ENCODE measurements around the gene MBNL2.

MBNL2 gene

DNA sequence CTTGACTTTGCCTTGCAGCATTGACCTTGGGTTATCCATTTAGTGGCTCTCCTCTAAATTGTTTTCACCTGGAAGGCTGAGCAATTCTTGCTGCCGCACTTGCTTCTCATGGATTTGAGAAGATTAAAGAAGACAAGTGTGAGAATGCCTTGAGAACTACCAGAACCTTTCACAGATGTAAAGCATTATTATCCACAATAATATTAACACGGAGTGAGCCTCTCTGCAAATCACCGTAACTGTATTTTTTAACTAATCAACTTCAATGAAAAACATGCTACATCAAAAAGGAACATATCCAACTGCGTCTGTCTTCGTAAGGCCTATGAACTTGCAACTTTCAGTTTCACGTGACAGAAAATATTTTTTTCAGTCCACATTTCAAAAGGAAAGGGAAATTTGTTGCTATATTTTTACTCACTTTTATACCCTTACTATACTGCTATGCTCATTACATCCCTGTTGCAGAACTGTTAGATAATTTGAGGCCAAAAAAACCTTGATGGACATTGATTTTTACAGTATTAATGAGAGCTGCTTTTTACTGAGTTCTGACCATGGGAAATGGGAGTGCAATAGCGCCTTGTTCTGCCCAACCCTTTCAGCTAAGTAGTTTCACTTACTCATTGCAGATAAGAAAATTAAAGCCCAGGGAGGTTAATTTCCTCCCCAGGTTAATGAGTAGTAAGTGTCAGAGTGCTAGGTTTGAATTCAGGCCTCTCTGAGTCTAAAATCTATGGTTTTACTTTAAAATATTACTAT is 118.0 kb downstream of the MBNL2 start:
- no peaks in the 10 kb centered on the region for H3K9me3 Mint-ChIP-seq
- peak overlapping the region in 1 of 3 experiments; percentile 29 for H3K27ac Mint-ChIP-seq
- H3K4me3 Mint-ChIP-seq, result no peak overlapping the region
- H3K4me1 Mint-ChIP-seq, result peaks cover 6% of the 10 kb centered on the region
- H3K36me3 Mint-ChIP-seq (ENCODE audit: low read depth), result peaks cover 17% of the 10 kb centered on the region
- H3K27me3 Mint-ChIP-seq (ENCODE audit: low read depth), result no peaks in the 10 kb centered on the region
- TF ChIP-seq, protein P1, sequence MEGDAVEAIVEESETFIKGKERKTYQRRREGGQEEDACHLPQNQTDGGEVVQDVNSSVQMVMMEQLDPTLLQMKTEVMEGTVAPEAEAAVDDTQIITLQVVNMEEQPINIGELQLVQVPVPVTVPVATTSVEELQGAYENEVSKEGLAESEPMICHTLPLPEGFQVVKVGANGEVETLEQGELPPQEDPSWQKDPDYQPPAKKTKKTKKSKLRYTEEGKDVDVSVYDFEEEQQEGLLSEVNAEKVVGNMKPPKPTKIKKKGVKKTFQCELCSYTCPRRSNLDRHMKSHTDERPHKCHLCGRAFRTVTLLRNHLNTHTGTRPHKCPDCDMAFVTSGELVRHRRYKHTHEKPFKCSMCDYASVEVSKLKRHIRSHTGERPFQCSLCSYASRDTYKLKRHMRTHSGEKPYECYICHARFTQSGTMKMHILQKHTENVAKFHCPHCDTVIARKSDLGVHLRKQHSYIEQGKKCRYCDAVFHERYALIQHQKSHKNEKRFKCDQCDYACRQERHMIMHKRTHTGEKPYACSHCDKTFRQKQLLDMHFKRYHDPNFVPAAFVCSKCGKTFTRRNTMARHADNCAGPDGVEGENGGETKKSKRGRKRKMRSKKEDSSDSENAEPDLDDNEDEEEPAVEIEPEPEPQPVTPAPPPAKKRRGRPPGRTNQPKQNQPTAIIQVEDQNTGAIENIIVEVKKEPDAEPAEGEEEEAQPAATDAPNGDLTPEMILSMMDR (IDR thresholded peaks at IDR 0.05; ENCODE audit: unreplicated experiment in 3 of 3), result no peak

DNA sequence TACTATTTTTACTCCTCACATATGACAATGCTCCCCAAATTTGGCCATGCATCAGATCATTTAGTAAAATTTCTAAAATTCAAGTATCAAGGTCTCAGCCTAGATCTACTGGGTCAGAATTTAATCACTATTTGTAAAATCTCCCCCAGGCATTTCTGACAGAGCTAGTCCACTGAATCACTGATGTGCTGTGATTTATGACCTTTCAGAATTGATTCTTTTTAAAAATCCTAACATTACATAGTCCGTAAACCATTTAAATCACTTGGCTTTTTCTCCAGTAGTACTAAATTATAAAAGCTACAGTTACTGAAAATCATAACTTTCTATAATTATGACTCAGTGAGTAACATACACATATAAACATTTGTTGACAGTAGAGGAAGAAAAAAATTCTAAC is 119.0 kb downstream of the MBNL2 start:
- Mint-ChIP-seq H3K4me1 (peaks cover 6% of the 10 kb centered on the region), H3K4me3 (no peak overlapping the region), H3K9me3 (no peaks in the 10 kb centered on the region), H3K27me3 (ENCODE audit: low read depth) (no peaks in the 10 kb centered on the region), H3K27ac (no peak overlapping the region), H3K36me3 (ENCODE audit: low read depth) (peaks cover 23% of the 10 kb centered on the region)
- TF ChIP-seq, protein P1 (IDR thresholded peaks at IDR 0.05; ENCODE audit: unreplicated experiment in 3 of 3), result no peak

GRCh38 chr13:97342136-97342535 is 120.0 kb downstream of the MBNL2 start:
- Mint-ChIP-seq H3K4me1 (peaks cover 6% of the 10 kb centered on the region), H3K27me3 (ENCODE audit: low read depth) (no peaks in the 10 kb centered on the region), H3K4me3 (no peak overlapping the region), H3K9me3 (no peaks in the 10 kb centered on the region), H3K27ac (no peak overlapping the region), H3K36me3 (ENCODE audit: low read depth) (peaks cover 27% of the 10 kb centered on the region)
- TF ChIP-seq, protein P1 (IDR thresholded peaks at IDR 0.05; ENCODE audit: unreplicated experiment in 3 of 3), result no peak

DNA sequence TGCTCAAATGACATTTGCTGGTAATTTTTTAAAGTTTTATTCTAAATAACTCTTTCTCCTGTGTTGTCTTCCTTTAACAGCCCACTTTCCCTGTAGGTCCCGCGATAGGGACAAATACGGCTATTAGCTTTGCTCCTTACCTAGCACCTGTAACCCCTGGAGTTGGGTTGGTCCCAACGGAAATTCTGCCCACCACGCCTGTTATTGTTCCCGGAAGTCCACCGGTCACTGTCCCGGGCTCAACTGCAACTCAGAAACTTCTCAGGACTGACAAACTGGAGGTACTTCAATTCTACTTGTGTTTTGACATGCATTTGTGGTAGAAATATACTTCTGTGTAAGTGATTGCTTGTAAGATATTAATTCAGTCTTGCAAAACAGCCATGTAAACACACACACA is 120.8 kb downstream of the MBNL2 start:
- H3K4me1 Mint-ChIP-seq, result peaks cover 6% of the 10 kb centered on the region
- no peak overlapping the region for H3K4me3 Mint-ChIP-seq
- no peaks in the 10 kb centered on the region for H3K9me3 Mint-ChIP-seq
- no peaks in the 10 kb centered on the region for H3K27me3 Mint-ChIP-seq (ENCODE audit: low read depth)
- no peak overlapping the region for H3K27ac Mint-ChIP-seq
- TF ChIP-seq, protein P1 (IDR thresholded peaks at IDR 0.05; ENCODE audit: unreplicated experiment in 3 of 3), result no peak
- peaks cover 35% of the 10 kb centered on the region for H3K36me3 Mint-ChIP-seq (ENCODE audit: low read depth)

DNA sequence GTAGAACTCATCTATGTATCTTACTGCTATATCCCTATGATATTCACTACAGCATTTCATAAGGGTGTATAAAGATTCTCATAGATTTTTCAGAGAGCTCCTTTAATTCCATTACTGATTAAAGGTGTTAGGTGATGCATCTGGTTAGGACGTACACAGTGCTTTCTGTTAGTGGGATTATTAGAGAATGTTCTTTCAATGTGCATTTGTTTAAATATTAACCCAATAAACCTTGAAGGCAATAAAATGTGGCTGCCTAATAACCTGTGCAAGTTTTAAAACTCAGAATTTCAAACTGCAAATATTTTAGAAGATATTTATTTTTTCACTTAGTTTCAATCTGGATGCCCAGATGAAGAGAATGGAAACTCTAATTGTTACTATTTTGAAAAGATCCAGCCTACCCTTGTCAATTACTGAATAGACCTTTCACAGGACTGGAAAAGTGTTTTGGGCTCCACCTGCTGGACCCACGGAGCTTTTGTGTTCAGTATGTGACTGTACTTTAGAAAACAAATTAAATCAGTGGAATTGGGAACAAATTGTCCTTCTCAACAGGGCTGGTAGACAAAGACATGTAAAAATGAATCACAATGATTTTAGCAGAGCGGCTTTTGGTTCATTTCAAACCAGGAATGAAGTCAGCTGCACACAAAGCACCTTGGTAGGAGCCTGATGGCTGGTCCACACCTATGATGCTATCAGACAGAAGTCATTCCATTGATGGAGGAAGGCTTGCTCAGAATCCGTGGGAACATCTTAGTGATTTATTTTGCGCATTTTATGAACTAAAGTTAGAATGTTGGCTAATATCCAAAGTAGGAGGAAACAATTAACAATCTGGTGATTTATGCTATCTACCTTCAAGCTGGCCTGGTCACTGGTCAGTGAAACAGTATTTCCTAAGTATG is 122.4 kb downstream of the MBNL2 start:
- TF ChIP-seq, protein P1 (IDR thresholded peaks at IDR 0.05; ENCODE audit: unreplicated experiment in 3 of 3), result peak; percentile 72 to 79 (median 76)
- H3K4me1 Mint-ChIP-seq, result peaks cover 6% of the 10 kb centered on the region
- no peaks in the 10 kb centered on the region for H3K9me3 Mint-ChIP-seq

More for the DNA sequence above, 122.4 kb downstream of the MBNL2 start:
- peaks cover 50% of the 10 kb centered on the region for H3K36me3 Mint-ChIP-seq (ENCODE audit: low read depth)
- no peak overlapping the region for H3K4me3 Mint-ChIP-seq
- no peaks in the 10 kb centered on the region for H3K27me3 Mint-ChIP-seq (ENCODE audit: low read depth)
- peak overlapping the region; percentile 18 to 36 (median 36) for H3K27ac Mint-ChIP-seq

Data from nephron (organoid).